Keratinocyte (primary cell): ENCODE results near the gene CANT1. TPM values are rescaled to one million over a fixed set of nuclear protein-coding genes. Genes with fewer than 3 reads are reported as not detected.

Source experiments
- DNase-seq: peaks from one replicate; pipeline ENCODE4 v3.0.0-alpha.2; 2011; ENCODE audit warnings: low read depth, missing footprints, low spot score
- FAIRE-seq: peaks from 2 replicates; lab custom pipeline; 2011; peaks lifted over from hg19 to GRCh38; lab: Jason Lieb, UNC
- H2AFZ ChIP-seq: 2 replicates; pipeline ENCODE4 v1.6.0; 2012; ENCODE audit warnings: low read length, control low read depth, inconsistent platforms; ENCODE audit not compliant: control insufficient read depth
- H3K27ac ChIP-seq: 2 replicates; pipeline ENCODE4 v1.5.1; 2011; ENCODE audit warnings: low read length; ENCODE audit not compliant: control insufficient read depth, insufficient read depth
- H3K27me3 ChIP-seq: 3 replicates; pipeline ENCODE4 v1.6.0; 2011; ENCODE audit warnings: low read length; ENCODE audit not compliant: control insufficient read depth, insufficient read depth; ENCODE audit errors: extremely low read depth
- H3K36me3 ChIP-seq, 2 experiments: 2 replicates in 1 of 2; 3 replicates in 1 of 2; pipeline ENCODE4 v1.5.1; 2011; ENCODE audit warnings: low read length in 2 of 2, mild to moderate bottlenecking in 1 of 2; ENCODE audit not compliant: control insufficient read depth in 2 of 2, insufficient read depth in 2 of 2; ENCODE audit errors: extremely low read depth in 1 of 2
- H3K4me1 ChIP-seq: 3 replicates; pipeline ENCODE4 v1.5.1; 2011; ENCODE audit warnings: low read length; ENCODE audit not compliant: control insufficient read depth, insufficient read depth; ENCODE audit errors: extremely low read depth
- H3K4me2 ChIP-seq: 3 replicates; pipeline ENCODE4 v1.6.0; 2011; ENCODE audit warnings: low read depth, low read length; ENCODE audit not compliant: control insufficient read depth, insufficient read depth; ENCODE audit errors: extremely low read depth
- H3K4me3 ChIP-seq, 3 experiments: fragments of 200-600 bp in 1 of 3; sonication (generic) in 1 of 3; 2 replicates in 2 of 3; 3 replicates in 1 of 3; pipeline ENCODE4 v1.5.1; 2011 to 2016; ENCODE audit warnings: low read length in 3 of 3, mild to moderate bottlenecking in 3 of 3, control low read depth in 2 of 3, inconsistent platforms in 1 of 3, low read depth in 1 of 3, mixed read lengths in 1 of 3, mixed run types in 1 of 3, moderate library complexity in 1 of 3; ENCODE audit not compliant: control insufficient read depth in 2 of 3, insufficient read depth in 2 of 3; ENCODE audit errors: extremely low read depth in 1 of 3
- H3K79me2 ChIP-seq: 2 replicates; pipeline ENCODE4 v1.6.0; 2012; ENCODE audit warnings: low read length; ENCODE audit not compliant: control insufficient read depth, insufficient read depth
- H3K9ac ChIP-seq: 3 replicates; pipeline ENCODE4 v1.6.0; 2011; ENCODE audit warnings: low read length; ENCODE audit not compliant: control insufficient read depth, insufficient read depth; ENCODE audit errors: extremely low read depth
- H3K9me1 ChIP-seq: 3 replicates; pipeline ENCODE4 v1.6.0; 2011; ENCODE audit warnings: low read length; ENCODE audit not compliant: control insufficient read depth, insufficient read depth; ENCODE audit errors: extremely low read depth
- H3K9me3 ChIP-seq: 2 replicates; pipeline ENCODE4 v1.5.1; 2012; ENCODE audit warnings: low read depth, low read length; ENCODE audit not compliant: control insufficient read depth
- H4K20me1 ChIP-seq: 3 replicates; pipeline ENCODE4 v1.6.0; 2011; ENCODE audit warnings: low read length; ENCODE audit not compliant: control insufficient read depth, insufficient read depth; ENCODE audit errors: extremely low read depth
- EZH2 ChIP-seq: IDR thresholded peaks from one replicate; pipeline ENCODE4 v1.6.1; 2012; ENCODE audit warnings: inconsistent platforms, mild to moderate bottlenecking, low read length, moderate library complexity
- dilution Hi-C: fragments of 300-500 bp; cut with MboI; formaldehyde crosslinking; loops from one replicate; pipeline ENCODE4 v1.7.0; 2020; ENCODE audit warnings: low sequenced_read_pairs; ENCODE audit not compliant: extremely low pct_ligation_motif_present
- polyA plus RNA-seq, 5 experiments: library from polyadenylated mRNA; depleted of rRNA in 3 of 5; stranded (reverse) in 3 of 5; stranded (forward) in 1 of 5; unstranded in 1 of 5; fragments of >200 nt; gene quantifications; 1 replicate in 1 of 5; 2 replicates in 3 of 5; 3 replicates in 1 of 5; pipeline versions ENCODE4 v1.2.1 to v1.2.3, GENCODE V29; 2011 to 2012; ENCODE audit warnings: missing spikeins in 2 of 5, low read depth in 1 of 5, low replicate concordance in 1 of 5
- TF ChIP-seq, protein P1 (sequence below), 3 experiments: IDR thresholded peaks in 1 of 3; conservative IDR thresholded peaks in 1 of 3; optimal IDR thresholded peaks in 1 of 3; 2 replicates in 2 of 3; 3 replicates in 1 of 3; pipeline versions ENCODE3 to v1.5.1; 2011; ENCODE audit warnings: low read length in 3 of 3, mild to moderate bottlenecking in 3 of 3, moderate library complexity in 2 of 3, control low read depth in 1 of 3, inconsistent platforms in 1 of 3; ENCODE audit not compliant: insufficient read depth in 2 of 3; ENCODE audit errors: extremely low read depth in 1 of 3

CANT1 gene
- polyA plus RNA-seq, 1 donor (not counting 4 experiments of a cell fraction or from before 2014, with no cell fraction given), result 53.2 TPM

GRCh38 chr17:79002291-79002690 lies 7.3 kb downstream of the CANT1 start:
- dilution Hi-C loops, result no loop called here
- no peak overlapping the region for H3K4me2 ChIP-seq
- peaks cover 5% of the 10 kb centered on the region for H3K9me1 ChIP-seq
- peaks cover 27 to 29% of the 10 kb centered on the region in 2 experiments for H3K36me3 ChIP-seq
- no peaks in the 10 kb centered on the region for H3K9me3 ChIP-seq
- H4K20me1 ChIP-seq, result peaks cover 9% of the 10 kb centered on the region
- no peak overlapping the region for H3K9ac ChIP-seq
- H3K4me1 ChIP-seq, result peaks cover 34% of the 10 kb centered on the region
- H3K27ac ChIP-seq, result no peak overlapping the region
- no peak overlapping the region for H3K4me3 ChIP-seq
- DNase-seq (no peak), FAIRE-seq (no peak)
- TF ChIP-seq EZH2, result no peak
- TF ChIP-seq, protein P1, sequence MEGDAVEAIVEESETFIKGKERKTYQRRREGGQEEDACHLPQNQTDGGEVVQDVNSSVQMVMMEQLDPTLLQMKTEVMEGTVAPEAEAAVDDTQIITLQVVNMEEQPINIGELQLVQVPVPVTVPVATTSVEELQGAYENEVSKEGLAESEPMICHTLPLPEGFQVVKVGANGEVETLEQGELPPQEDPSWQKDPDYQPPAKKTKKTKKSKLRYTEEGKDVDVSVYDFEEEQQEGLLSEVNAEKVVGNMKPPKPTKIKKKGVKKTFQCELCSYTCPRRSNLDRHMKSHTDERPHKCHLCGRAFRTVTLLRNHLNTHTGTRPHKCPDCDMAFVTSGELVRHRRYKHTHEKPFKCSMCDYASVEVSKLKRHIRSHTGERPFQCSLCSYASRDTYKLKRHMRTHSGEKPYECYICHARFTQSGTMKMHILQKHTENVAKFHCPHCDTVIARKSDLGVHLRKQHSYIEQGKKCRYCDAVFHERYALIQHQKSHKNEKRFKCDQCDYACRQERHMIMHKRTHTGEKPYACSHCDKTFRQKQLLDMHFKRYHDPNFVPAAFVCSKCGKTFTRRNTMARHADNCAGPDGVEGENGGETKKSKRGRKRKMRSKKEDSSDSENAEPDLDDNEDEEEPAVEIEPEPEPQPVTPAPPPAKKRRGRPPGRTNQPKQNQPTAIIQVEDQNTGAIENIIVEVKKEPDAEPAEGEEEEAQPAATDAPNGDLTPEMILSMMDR (optimal IDR thresholded peaks at IDR 0.05 in 1 of 3, IDR thresholded peaks at IDR 0.05 in 1 of 3, conservative IDR thresholded peaks at IDR 0.05 in 1 of 3; ENCODE audit: extremely low read depth in 1 of 3, insufficient read depth in 2 of 3, low read length in 3 of 3), result no peak
- no peaks in the 10 kb centered on the region for H3K27me3 ChIP-seq
- H2AFZ ChIP-seq, result no peak overlapping the region
- H3K79me2 ChIP-seq, result peaks cover 72% of the 10 kb centered on the region

- no peak for TF ChIP-seq EZH2
- TF ChIP-seq, protein P1 (optimal IDR thresholded peaks at IDR 0.05 in 1 of 3, IDR thresholded peaks at IDR 0.05 in 1 of 3, conservative IDR thresholded peaks at IDR 0.05 in 1 of 3; ENCODE audit: extremely low read depth in 1 of 3, insufficient read depth in 2 of 3, low read length in 3 of 3), result no peak
- DNase-seq (no peak), FAIRE-seq (no peak)
- Histone ChIP-seq H3K9me1 (peaks cover 5% of the 10 kb centered on the region), H2AFZ (no peak overlapping the region), H3K79me2 (peaks cover 71% of the 10 kb centered on the region), H3K4me1 (peaks cover 32% of the 10 kb centered on the region), H3K9ac (no peak overlapping the region), H3K4me3 (no peak overlapping the region), H3K9me3 (no peaks in the 10 kb centered on the region), H3K27me3 (no peaks in the 10 kb centered on the region), H3K36me3 (peaks cover 31% of the 10 kb centered on the region in 2 experiments), H3K27ac (no peak overlapping the region), H3K4me2 (no peak overlapping the region), H4K20me1 (peaks cover 9% of the 10 kb centered on the region)
- dilution Hi-C loops, result no loop called here
These were observed 8.2 kb downstream of the CANT1 start for GRCh38 chr17:79001190-79002020.
